A673 (cell line): ENCODE data around the gene CAB39. TPM values are rescaled to one million over a fixed set of nuclear protein-coding genes. Genes with fewer than 3 reads are reported as not detected.

Experiments
- BruUV-seq: library from RNA; stranded (reverse); fragments of 400-500 nt; replicated peaks from 2 replicates; lab custom pipeline; 2021; lab: Mats Ljungman, UMichigan
- CTCF ChIA-PET: fragments of 300-600 bp; sonication (Branson Sonifier 250); formaldehyde crosslinking; loops from one replicate; lab custom pipeline; 2022; ENCODE audit warnings: antibody characterized with exemption; lab: Charles Lee
- POLR2A ChIA-PET: fragments of 300-600 bp; sonication (Branson Sonifier 250); formaldehyde crosslinking; loops from one replicate; lab custom pipeline; 2022; ENCODE audit warnings: antibody characterized with exemption; ENCODE audit not compliant: low non-redundant PET; lab: Charles Lee
- DNase-seq: peaks from one replicate; pipeline ENCODE4 v3.0.0-alpha.2; 2015; ENCODE audit warnings: low spot score
- H3K27ac ChIP-seq: fragments of 200-600 bp; sonication (generic); 2 replicates; pipeline ENCODE4 v1.5.1; 2016; ENCODE audit warnings: mixed run types, low read depth, mild to moderate bottlenecking, mixed read lengths, antibody characterized with exemption, low read length; ENCODE audit not compliant: poor library complexity, severe bottlenecking
- H3K27me3 ChIP-seq: fragments of 200-600 bp; sonication (generic); replicated peaks from 2 replicates; pipeline ENCODE4 v1.6.1; 2017; ENCODE audit warnings: mixed run types, low read depth, mild to moderate bottlenecking, mixed read lengths, antibody characterized with exemption, low read length; ENCODE audit not compliant: insufficient read depth, poor library complexity
- H3K36me3 ChIP-seq: fragments of 200-600 bp; sonication (generic); 2 replicates; pipeline ENCODE4 v1.6.1; 2016; ENCODE audit warnings: mixed run types, mild to moderate bottlenecking, mixed read lengths, antibody characterized with exemption, low read length; ENCODE audit not compliant: insufficient read depth, poor library complexity, severe bottlenecking
- H3K4me1 ChIP-seq: fragments of 200-600 bp; sonication (generic); 2 replicates; pipeline ENCODE4 v1.6.1; 2017; ENCODE audit warnings: mixed run types, mild to moderate bottlenecking, mixed read lengths, antibody characterized with exemption, low read length; ENCODE audit not compliant: insufficient read depth, poor library complexity, severe bottlenecking
- H3K4me3 ChIP-seq: fragments of 200-600 bp; sonication (generic); 2 replicates; pipeline ENCODE4 v1.5.1; 2016; ENCODE audit warnings: low read depth, mixed run types, mild to moderate bottlenecking, mixed read lengths, low read length; ENCODE audit not compliant: poor library complexity, severe bottlenecking
- H3K9me3 ChIP-seq: fragments of 200-600 bp; sonication (generic); 2 replicates; pipeline ENCODE4 v1.6.1; 2016; ENCODE audit warnings: mixed run types, low read depth, mild to moderate bottlenecking, mixed read lengths, antibody characterized with exemption, low read length; ENCODE audit not compliant: poor library complexity, severe bottlenecking
- EZH2 ChIP-seq: fragments of 200-600 bp; sonication (generic); IDR thresholded peaks from 2 replicates; pipeline ENCODE4 v1.6.1; 2017; ENCODE audit warnings: borderline replicate concordance, low read depth, mild to moderate bottlenecking, mixed read lengths, antibody characterized with exemption, low read length; ENCODE audit not compliant: poor library complexity, severe bottlenecking
- intact Hi-C: fragments of 100-400 bp; cut with micrococcal nuclease; formaldehyde crosslinking; loops from one replicate; pipeline ENCODE4 v1.10.0; 2022; ENCODE audit not compliant: unreplicated experiment
- total RNA-seq: library from RNA; stranded (reverse); gene quantifications from 2 replicates; pipeline ENCODE4 v1.2.3, GENCODE V29; 2021
- TF ChIP-seq, protein P1 (sequence below): fragments of 300-800, 200-600 bp; sonication (generic); conservative IDR thresholded peaks from 2 replicates; pipeline ENCODE4 v1.5.1; 2017; ENCODE audit warnings: low read depth, mild to moderate bottlenecking, antibody characterized with exemption, low read length, moderate library complexity, mixed read lengths

The CAB39 gene
- total RNA-seq, 1 experiment from 2014 or later = 58.2 TPM

DNA sequence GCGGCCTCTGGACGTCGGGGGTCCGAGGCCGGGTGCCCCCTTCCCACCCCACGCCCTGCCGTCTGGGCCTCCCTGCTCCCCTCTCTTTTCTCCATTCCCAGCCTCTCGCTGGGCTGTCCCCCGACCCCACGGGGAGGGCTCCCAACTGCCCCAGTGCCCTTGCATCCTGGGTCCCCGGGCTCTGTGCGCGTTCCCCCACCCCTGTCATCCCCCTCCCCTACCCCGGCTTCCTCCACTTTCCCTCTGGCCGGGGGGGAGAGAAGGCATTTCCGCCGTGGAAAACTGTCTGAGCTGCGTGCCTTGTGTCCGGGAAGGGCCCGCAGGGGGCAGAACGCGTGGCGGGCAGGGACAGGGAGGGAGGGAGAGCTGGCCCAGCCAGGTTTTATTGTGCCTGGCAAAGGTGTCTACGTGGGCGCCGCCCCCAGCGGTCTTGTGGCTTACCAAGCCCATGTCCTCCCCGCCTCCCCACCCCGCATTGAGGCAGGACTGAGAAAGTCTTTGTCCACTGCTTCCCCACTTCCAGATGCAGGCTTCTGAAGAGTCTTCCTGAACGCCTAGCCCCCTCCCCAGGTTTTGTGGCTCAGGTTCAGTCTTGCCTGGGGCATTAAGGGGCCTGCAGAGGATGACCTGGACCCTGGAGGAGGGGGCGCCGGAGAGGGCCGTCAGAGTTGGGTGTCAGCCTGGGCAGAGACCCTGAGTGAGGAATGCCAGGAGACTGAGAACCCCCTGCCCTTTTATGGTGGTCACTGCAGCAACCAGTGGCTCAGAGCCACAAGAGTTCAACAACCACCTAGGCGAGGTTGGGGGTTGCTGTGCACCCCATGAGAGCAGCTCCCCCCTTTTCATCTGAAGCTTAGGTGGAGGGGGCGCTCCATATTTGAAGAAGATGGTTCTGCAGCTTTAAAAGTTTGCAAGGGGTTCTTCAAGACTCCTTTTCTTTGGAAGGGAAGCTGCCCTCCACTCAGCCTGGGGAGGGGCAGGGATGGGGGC is 153.4 kb downstream of the CAB39 start:
- H3K9me3 ChIP-seq = no peaks in the 10 kb centered on the region
- peak; percentile 65 for DNase-seq
- BruUV-seq = no TSS peak
- CTCF ChIA-PET = interaction anchor here (1.1 to 1.8 kb wide), 2 partner anchors 42 to 187 kb away, joined by 5 to 6 read pairs; no protein-coding TSS in a partner anchor
- H3K4me1 ChIP-seq = peaks cover 57% of the 10 kb centered on the region
- H3K27me3 ChIP-seq = no peaks in the 10 kb centered on the region
- POLR2A ChIA-PET = interaction anchor here (0.6 kb wide), 1 partner anchor 85 kb away, joined by 3 read pairs; no protein-coding TSS in a partner anchor
- TF ChIP-seq, protein P1, sequence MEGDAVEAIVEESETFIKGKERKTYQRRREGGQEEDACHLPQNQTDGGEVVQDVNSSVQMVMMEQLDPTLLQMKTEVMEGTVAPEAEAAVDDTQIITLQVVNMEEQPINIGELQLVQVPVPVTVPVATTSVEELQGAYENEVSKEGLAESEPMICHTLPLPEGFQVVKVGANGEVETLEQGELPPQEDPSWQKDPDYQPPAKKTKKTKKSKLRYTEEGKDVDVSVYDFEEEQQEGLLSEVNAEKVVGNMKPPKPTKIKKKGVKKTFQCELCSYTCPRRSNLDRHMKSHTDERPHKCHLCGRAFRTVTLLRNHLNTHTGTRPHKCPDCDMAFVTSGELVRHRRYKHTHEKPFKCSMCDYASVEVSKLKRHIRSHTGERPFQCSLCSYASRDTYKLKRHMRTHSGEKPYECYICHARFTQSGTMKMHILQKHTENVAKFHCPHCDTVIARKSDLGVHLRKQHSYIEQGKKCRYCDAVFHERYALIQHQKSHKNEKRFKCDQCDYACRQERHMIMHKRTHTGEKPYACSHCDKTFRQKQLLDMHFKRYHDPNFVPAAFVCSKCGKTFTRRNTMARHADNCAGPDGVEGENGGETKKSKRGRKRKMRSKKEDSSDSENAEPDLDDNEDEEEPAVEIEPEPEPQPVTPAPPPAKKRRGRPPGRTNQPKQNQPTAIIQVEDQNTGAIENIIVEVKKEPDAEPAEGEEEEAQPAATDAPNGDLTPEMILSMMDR = no peak
- TF ChIP-seq EZH2 = no peak
- no peaks in the 10 kb centered on the region for H3K36me3 ChIP-seq
- peak overlapping the region; percentile 88 for H3K27ac ChIP-seq
- intact Hi-C loops = no loop called here
- H3K4me3 ChIP-seq = peak overlapping the region; percentile 99

DNA sequence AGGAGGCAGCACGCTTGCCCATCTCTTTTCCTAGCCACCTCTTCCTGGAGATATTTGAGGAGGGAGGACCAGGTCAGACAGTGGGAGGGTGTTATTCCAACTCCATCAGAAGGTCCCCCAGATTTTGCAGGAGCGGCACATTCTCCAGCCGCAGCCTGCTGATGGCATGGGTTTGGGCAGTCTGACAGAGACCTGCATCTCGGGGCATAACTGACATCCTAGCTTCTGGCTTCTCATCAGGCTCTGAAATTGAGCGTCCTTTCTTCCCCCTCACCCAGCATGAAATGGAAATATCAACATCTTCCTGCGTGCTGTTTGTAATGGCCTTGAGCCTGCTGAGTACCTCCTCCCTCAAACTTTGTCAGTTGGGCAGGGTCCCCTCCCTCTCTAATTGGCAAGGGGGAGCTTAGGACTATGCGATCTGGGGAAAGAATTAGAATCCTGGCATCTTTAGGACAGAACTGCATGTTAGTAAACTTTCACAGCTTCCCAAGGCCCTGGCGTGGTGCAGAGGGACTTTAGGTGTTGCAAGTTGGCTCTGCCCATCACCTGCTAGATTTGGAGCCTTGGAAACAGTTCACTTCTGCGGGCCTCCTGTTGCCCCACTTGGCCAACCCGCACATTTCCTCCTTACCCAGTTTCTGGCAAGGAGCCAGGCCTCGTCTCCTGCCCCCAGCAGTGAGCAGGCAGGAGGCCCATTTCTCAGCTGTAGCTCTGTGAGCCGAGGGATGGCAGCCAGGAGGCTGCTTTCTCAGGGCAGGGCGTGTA is 154.3 kb downstream of the CAB39 start:
- no peaks in the 10 kb centered on the region for H3K36me3 ChIP-seq
- no peaks in the 10 kb centered on the region for H3K9me3 ChIP-seq
- intact Hi-C loops = no loop called here
- peaks cover 61% of the 10 kb centered on the region for H3K4me1 ChIP-seq
- DNase-seq = peak; percentile 94
- H3K27me3 ChIP-seq = no peaks in the 10 kb centered on the region
- H3K4me3 ChIP-seq = peak overlapping the region; percentile 99
- POLR2A ChIA-PET = no interaction called here
- TF ChIP-seq, protein P1 = 0 out of 2 replicates have a peak, but pooled peaks have one; percentile 9
- no peak for TF ChIP-seq EZH2
- H3K27ac ChIP-seq = peak overlapping the region; percentile 88
- BruUV-seq = no TSS peak
- CTCF ChIA-PET = interaction anchor here (0.7 to 1.8 kb wide), 3 partner anchors 19 to 186 kb away, joined by 3 to 6 read pairs (median 5); no protein-coding TSS in a partner anchor

DNA sequence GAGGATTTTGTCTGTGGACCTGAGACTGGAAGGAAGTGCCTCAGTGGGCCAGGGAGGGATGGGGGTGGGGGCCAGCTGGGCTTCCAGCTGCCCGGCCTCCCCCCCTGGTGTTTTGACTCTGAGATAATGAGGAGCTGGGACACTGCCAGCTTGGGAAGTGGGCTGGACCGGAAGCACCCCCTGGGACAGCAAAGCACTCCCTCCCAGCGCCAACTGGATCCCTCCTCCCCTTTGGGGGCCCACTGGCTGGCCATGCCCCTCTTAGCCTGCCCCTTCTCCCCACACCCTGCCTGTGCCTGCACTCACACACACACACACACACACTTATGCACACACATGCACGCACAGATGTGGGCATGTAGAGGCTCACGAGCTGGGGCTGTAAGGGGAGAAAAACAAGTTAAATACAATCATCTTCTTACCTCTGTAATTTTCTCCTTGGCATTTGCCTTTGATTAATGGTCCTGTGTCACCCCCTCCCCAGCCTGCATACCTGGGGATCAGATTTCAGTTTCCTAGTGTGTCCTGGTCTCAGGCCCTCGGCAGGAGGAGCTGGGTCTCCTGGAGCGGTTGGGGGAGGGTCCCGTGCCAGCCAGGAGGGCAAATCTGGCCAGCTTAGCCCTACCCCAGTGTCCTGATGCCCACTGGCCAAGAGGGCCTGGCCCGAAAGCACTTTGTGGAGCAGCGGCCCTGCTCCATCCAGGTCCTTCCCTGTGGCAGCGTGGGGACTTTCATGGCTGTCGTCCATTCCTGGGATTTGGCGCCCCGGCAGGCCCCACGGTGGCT is 155.7 kb downstream of the CAB39 start:
- no peaks in the 10 kb centered on the region for H3K36me3 ChIP-seq
- POLR2A ChIA-PET = no interaction called here
- CTCF ChIA-PET = no interaction called here
- intact Hi-C loops = no loop called here
- H3K9me3 ChIP-seq = no peaks in the 10 kb centered on the region
- peak overlapping the region; percentile 99 for H3K4me3 ChIP-seq
- TF ChIP-seq, protein P1 = no peak
- TF ChIP-seq EZH2 = no peak
- no TSS peak for BruUV-seq
- H3K27me3 ChIP-seq = no peaks in the 10 kb centered on the region
- peak; percentile 93 for DNase-seq
- H3K4me1 ChIP-seq = peaks cover 63% of the 10 kb centered on the region
- peak overlapping the region; percentile 91 for H3K27ac ChIP-seq
